HG02678 (cell line): ENCODE measurements around the gene HOXA9.

Experiments
- ATAC-seq: cut with Tn5 transposase; IDR thresholded peaks from one replicate; pipeline ENCODE4 v1.9.1; 2021; ENCODE audit warnings: mild to moderate bottlenecking, moderate library complexity; ENCODE audit not compliant: unreplicated experiment

The HOXA9 gene

DNA sequence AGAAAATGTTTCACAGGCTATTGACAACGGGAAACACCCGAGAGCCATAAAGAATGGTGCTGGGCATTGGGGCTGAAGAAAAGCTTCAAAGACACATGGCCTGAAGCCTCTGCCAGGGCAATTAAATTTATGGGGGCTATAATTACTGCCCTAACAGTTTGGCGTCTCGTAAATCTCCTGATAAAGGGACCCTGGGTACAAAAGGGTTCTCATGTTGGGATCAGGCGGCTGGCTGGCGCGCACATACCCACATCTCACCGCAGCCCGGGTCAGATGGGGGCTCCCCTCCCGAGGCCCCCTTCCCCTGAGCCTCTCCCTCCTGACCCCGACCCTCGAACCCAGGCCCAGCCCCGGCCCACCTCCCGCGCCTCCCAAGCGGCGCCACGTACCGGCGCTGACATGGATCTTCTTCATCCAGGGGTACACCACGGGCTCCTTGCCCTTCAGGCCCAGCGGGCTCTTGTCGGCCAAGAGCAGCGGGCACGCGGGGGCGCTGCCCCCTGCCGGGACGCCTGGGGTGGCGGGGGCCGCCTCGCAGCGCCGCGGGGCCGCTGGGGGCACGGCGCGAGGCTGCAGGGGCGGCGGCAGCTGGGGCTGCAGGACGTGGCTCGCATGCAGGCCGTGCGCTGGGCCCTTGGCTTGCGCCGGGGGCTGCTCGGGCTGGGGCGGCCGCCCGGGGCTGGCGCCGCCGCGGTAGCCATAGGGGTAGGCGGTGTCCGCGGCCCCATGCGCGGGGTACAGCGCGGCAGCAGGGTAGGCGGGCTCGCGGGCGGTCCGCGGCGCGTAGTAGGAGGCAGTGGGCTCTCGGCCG lies 35.4 kb downstream of the HOXA9 start:
- ATAC-seq = no peak

DNA sequence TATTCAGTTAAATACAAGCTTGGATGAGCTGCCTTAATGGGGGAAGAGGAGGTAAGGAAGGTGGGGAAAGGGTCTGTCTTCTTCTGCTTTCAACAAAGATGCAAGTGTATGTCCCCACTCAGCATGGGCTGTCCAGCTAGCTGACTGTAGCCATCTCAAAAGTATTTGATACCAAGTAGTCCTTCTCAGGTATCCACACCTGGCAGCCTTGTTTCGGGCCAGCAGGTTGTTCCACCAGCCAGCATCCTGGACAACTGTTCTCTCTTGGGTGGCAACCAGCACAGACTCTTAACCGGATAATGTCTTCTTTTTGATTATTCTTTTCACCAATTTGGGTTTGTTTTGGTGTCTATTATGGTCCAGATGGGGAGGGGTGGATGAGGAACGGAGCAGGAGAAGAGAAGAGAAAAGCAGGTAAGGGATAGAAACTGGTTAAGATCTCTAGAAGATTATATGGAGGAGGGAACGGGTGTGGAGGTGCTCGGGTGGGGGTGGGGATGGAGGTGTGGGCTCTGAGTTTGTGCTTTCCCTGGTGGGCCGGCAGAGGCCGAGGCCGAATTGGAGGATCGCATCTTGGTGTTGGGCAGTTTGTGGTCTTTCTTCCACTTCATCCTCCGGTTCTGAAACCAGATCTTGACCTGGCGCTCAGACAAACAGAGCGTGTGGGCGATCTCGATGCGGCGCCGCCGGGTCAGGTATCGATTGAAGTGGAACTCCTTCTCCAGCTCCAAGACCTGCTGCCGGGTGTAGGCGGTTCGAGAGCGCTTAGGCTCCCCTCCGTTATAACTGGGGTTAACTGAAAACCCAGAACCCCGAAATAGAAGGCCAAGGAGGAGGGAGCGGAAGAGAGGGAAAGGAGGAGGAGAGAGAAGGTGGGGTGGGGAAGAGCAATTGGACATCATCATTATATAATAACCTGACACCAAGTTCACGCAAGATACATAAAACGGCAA lies 36.3 kb downstream of the HOXA9 start:
- ATAC-seq = no peak

DNA sequence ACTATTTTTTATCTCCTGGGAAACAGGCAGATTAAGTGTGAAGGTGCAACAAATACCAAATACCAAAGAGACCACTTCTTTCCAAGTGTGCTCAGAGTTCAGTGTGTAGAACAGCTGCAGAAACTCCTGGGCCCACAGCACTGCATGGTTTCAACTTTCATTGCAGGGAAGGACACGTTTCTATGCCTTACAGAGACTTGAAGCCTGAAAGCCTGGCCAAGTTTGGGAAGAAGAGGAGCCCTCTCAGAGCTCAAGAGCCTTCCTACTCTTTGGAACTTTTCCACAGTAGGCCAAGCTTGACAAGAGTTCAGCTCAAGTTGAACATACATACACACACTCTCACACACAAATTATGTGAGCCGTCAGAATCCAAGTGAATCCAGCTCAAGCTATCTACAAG lies 37.3 kb downstream of the HOXA9 start:
- ATAC-seq = no peak

DNA sequence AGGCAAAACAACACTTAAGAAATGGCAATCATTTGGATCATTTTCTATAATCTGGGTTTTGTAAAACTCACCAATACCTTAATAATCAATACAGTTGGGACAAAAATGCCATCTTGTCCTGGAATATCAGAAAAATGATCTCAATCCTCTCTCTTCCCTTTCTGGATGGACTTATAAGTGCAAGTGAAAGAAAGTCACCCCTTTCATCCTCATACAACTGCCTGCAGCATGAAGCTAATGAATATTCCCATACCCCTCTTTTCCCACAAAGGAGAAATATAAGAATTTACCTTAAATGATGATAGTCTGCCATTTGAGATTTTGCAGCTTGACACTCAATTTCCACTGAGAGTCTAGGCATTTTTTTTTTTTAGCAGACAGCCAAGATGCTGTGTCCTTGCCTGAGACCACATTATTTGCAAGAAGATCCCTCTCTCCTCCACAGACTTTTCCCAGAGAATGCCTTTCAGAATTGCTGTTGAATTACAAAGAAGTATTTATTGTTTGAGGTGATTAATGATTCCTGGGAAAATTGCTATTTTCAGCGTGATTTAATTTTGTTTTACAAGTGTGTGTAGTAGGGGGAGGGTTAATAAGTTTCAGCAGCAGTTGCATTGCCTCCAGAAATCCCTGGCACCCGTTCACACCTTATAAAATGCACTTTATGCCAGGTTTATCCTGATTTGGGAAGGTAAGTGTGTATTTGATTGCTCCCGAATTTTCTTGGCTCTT lies 38.6 kb downstream of the HOXA9 start:
- no peak for ATAC-seq

DNA sequence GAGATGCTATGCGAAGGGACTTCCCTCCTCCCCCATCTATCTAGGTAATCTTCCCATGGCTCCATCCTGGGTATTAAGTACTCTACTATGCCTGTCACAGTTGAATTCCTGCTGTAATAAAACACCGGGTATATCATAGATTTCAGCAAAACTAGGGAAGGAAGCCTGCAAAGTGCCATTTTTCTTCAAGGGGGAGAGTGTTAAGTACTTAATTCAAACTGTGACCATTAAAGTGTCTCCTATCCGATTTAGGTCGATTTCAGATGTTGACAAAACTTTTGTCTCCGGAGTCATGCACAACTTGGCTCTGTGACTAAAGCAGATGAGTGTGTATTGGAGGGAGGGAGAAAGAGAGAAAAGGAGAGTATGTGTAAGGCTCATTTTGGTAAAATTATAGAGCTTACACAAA lies 39.3 kb downstream of the HOXA9 start:
- ATAC-seq = no peak

DNA sequence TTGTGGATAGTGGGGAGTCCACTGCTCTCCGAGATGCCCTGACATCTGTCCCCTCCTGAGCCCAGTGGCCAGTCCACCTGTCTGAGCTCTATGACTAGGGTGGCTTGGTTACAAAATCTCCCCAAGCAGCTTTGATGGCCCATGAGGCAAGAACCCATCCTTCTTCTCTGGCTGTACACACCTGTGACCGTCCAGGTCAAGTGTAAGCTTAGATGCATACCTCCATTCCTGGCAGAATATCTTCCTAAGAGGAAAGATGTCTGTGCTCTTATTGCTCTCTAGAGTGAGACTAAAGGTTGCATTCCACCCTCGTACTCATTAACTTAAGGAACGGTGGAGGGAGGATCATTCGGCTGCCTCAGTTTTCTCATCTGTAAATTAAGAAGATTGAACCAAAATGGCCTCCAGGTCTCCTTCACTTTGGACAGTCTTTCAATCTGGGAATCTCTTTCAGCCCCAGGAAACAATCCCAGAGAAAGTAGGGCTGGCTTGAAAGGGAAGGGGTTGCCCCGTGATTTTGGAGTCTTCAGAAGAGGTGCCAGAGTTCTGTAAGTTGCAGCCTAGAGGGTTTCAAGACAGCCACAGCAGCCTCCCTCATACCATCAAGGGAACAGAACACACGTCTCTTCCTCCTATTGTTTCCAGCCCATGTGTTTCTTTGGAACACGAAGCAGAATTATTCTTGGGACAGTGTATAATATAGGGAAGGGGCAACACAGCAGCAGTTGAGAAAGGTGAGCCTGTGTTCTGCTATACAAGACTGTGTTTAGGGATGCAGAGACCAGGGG lies 40.2 kb downstream of the HOXA9 start:
- ATAC-seq = no peak

DNA sequence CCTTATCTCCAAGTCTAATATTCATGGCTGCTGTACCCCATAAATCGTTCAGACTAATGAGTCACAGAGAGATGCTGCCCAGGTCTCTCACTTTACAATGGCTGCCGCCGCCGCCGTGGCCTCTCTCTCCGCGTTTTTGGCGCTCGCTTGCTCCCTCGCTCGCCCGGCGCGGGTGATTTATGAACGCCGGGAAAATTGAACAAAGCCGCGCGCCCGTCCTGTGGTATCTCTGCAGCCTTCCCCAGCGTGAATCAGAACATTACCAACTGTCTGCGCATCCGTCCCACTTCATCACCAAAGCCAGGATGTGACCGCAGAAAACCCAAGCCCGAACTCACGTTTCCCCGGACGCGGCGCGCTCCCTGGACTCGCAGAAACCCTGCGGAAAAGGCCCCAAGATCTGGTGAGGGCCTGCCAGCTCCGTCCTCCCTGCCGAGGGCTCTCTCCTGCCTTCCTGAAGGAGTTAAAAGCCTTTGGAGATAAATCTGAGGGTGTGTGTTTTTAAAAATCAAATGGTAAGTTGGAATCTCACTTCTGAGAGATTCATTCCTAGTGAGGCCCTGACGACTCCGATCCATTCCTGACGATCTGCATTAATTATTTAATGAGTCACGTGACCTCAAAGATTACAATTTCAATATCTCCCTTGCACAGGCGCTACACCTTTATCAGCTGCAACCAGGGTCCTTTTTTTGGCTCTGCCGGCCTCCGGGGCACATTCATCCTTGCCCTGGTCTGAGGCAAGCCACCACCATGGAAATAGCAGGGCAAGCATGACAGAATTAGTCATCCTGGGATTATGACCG lies 41.0 kb downstream of the HOXA9 start:
- ATAC-seq = no peak

DNA sequence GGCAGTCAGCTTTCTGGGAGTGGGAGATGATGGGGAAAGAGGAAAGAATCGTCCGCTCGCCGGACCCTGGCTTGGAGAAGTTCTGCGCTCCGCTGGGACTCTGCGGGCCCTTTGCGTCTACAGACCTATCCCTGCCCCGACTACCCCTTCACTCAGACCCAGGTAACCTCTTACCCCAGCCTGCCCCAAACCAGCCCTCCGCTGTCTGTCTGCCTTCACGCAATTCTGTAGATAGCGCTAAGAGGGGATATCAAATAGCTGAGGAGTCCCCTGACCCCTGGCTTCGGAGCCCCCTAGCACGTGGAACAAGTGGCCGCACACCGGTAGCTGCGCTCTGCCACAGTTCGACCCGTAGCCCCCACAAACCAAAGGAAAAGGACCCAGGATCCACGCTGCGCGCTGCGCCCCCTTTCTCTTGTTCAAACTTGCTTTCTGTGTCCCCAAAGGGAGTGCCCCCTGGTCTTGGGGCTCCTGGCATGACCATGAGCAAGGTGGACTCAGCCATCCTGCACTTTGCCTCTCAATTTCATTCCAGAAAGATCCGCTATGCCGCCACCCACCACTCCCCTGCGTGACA lies 41.8 kb downstream of the HOXA9 start:
- ATAC-seq = no peak

DNA sequence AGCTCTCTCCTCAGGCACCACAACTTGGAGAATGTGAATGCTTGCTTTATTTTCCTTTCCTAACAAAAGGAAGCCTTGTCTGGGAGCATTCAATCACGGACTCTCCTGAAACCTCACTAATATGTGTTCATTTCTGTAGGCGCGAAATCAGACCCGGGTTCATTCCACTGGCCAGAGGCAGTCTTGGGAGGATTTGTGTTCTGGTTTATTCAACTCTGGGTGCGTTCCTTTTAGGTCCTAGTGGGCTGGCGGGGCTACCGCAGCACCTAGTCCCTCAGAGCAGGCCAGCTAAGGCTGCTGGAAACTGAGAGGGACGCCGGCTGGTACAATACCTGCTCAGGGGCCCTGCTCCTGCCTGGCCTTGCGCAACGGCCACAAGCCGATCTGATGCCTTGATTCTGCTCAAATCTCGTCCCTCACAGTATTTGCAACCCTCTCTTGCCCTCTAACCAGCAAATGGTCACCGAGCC lies 42.3 kb downstream of the HOXA9 start:
- ATAC-seq = no peak

DNA sequence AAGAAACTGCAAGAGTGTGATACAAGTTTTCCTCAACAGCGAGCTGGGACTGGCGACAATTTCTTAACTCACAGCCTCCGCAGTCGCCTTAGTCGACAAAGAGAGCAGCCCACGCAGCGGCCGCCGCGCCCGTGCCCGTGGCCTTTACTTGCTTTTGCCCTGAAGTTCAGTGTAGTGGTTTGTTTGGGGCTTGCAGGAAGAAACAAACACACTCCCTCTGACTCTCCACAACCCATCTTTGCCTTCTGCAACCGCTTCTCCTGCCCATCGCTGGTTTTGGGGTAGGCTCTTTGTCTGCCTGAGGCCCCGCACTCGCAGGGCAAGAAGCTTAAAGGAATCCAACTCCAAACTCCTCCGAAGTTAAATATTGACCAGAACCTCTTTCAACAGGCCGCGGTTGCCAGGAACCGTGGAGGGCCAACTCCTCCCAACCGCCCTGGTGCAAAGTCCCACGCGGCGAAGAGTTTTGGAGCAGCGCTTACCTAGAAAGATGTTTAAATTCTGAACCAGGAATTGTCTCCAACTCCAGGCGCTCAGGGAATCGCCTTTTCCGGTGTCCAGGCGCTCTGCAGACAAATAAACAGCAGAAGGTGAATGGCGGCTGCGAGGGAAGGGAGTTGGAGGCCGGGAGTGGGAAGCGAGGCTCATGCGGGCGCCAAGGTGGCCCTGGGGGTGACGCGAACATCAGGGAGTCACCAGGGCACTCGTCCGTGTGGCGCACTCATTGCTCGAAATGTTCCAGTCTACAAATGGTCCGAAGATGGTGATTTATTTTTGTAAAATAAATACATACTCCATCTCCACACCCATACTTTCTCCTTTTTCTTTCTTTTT lies 43.0 kb downstream of the HOXA9 start:
- no peak for ATAC-seq

DNA sequence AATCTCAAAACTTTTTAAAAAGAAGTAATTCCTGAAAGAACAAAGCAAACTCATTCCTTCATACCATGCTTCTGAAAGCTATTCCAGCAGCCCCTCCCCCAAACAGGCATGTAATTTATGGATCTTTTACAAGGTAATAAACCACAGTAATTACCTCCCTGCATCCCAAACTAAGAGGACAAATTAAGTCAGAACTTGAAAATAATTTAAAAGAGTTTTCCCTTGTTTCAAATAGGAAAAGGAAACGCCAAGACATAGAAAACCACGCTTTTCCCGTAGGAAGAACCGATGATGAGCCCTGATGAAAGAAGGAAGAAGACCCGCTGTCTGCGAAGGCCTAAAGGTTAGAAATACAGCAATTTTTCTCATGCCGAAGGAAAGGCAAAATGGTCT lies 43.7 kb downstream of the HOXA9 start:
- no peak for ATAC-seq

DNA sequence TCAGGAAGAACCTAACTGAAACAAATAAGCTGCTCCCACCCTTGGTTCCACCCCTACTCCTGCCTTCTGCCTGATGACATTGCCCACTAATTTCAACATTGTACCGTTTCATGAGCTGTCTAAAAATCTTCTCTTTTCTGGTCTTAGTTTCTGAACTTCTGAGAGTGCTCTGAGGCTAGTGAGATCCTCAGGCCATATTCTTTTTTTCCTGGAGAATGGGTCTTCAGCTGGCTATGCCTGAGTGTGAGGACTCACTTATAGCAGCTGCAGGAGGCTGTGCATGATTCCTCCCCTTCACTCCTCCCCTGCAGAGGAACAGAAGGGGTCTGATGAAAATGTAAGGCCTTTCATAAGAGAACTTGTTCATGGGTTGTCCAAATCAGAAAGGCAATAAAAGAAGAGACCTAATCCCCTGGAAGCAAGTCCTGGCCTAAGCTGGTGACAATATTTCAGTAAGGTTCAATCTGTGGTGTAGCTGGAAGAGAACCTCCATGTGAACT lies 45.9 kb downstream of the HOXA9 start:
- ATAC-seq = no peak

DNA sequence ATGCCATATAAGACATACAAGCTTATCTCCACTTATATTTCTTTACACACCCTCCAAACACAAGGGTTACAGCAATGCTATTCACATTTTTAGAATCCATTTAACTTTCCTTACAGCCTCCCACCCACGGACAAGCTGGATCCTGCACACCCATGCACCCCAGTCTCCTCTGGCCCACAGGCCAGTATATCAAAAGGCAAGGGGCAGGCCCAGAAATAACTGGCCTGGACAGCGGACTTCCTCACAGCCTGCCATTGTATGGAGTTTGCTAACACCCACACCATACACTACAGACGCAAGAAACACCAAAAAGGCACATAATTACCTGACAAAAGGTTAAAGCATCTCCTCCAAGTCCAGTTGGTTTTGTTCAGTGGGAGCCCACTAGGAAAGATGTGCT lies 46.8 kb downstream of the HOXA9 start:
- no peak for ATAC-seq

DNA sequence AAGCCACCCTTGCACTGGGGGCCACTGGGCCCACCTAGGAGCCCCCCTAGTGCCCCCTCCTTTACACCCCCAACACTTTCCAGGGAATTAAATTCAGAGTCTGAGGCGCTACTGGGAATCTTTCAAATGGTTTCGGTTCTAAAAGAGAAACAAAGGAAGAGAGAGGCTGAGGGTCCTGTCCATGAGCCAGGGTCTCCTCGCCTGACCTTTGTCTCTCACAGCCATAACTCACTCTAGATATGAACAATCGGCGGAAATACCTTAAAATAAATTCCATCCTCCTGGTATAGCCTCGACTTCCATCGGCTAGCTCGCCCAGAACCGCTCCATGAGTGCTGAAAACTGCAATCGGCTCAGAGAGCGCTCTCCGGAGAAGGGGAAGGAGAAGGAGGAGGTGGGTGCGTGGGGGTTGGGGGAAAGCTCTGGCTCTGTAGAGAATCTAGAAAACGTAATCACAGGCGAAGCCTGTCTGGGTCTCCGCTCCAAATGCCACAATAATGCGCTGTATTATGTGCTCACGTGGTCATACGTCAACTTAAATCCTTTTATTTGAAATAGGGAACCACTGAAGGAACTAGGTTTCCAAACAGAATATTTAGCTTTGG lies 47.3 kb downstream of the HOXA9 start:
- ATAC-seq = no peak

DNA sequence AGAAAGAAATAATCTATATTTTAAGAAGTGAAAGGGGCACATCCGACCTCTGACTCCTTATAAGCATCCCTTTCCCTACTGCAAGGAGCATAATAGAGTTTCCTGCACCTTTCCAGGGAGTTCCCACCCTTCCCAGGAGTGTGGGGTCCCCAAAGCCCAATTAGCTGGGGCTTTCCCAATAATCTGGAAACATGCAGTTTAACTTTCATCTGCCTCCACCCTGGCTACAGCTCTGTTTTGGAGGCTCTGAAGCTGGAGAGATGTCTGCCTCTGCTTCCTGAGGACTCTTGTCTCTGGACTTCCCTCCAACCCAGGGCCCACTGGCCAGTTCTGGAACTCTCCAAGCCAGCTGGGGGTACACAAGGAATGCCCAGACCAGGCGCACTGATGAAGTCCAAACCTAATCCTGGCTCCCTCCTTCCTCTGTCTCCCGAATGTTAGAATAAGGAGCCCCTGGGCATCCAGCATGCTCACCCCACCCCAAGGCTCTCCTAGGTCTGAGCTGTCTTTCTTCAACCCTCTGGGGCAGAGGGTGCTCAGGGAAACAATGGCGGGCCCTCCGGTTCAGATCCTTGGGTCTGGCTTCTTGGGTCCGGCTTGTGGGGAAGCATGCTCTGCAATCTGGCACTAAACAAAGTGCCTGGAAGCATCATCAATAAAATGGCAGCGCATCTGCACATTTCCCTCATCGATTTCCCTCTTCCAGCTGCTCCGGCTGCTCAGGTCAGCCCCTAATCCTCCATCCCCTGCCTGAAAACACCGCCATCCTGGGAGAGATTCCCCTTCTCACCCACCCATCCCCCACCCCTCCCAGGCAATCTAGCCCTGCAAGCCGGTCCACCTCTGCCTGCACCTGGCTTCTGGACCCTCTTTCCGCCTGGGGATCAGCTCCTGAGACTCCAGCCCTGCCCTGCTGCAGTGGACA lies 48.1 kb downstream of the HOXA9 start:
- no peak for ATAC-seq

DNA sequence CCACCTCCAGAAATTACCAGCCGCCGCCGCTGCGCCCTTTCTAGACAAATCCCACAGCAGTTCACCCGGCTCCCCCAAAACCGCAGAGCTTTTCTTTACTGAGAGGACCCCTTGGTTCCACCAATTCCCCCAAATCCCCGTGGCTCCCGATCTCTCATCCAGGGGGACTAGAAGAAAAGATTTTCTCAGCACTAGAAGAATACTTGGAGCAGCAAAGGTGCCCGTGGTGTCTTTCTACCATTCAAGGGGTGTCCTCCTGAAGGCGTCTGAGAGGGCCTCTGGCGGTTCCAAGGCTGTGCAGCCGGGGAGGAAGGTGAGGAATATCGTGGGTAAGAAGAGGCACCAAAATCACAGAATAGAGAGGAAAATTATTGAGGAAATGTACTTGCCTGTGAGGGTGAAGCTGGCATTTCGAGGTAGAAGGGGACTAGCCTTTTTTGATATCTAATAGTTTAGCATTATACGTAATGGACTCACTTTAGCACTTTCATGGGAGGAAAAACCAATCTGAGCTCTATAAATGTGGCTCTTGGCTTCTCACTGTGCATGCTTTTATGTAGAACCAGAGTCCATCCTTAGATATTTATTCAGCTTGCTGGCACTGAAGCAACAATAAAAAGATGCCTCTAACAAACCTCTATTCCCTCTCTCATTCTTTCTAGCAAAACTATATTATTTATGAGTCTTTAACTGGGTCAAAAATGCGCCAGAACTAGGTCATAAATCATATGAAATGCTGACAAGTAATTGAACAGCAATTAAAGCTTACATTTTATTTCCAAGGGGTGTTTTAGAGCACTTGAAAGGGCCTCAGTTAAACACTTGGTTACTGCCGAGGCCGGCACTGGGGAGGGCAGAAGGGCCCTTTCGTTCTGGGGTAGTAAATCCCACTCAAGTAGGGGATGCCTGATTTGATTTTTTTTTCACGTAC lies 49.0 kb downstream of the HOXA9 start:
- no peak for ATAC-seq
